GM13977 (cell line): ENCODE data around the gene CMIP.

Source experiments
- DNase-seq: peaks from one replicate; pipeline ENCODE4 v3.0.0; 2012; ENCODE audit warnings: low spot score
- CTCF ChIP-seq: IDR thresholded peaks from 2 replicates; pipeline ENCODE4 v1.5.1; 2012; ENCODE audit warnings: mild to moderate bottlenecking, control low read depth; ENCODE audit not compliant: insufficient read depth; ENCODE audit errors: extremely low read depth, missing control alignments
- in situ Hi-C: fragments of 300-500 bp; cut with MboI; formaldehyde crosslinking; loops from one replicate; pipeline ENCODE4 v1.12.0; 2022; ENCODE audit warnings: low sequenced_read_pairs, low pct_unique_long_range_greater_than_20kb, mixed read lengths, inconsistent platforms; ENCODE audit not compliant: unreplicated experiment

CMIP gene

GRCh38 chr16:81471882-81472281 is 27.3 kb downstream of the CMIP start:
- TF ChIP-seq CTCF, result no peak
- DNase-seq, result no peak
- in situ Hi-C loops, result no loop called here

- no peak for TF ChIP-seq CTCF
Measured at GRCh38 chr16:81472391-81472790, 27.8 kb downstream of the CMIP start.

GRCh38 chr16:81473066-81473488 is 28.5 kb downstream of the CMIP start:
- in situ Hi-C loops, result no loop called here
- no peak for TF ChIP-seq CTCF
- no peak for DNase-seq

More at GRCh38 chr16:81472391-81472790, 27.8 kb downstream of the CMIP start:
- in situ Hi-C loops, result no loop called here
- no peak for DNase-seq

- TF ChIP-seq CTCF, result no peak
- in situ Hi-C loops, result no loop called here
- DNase-seq, result no peak
Measured at GRCh38 chr16:81473558-81473957, 28.9 kb downstream of the CMIP start.

GRCh38 chr16:81473969-81474959 is 29.7 kb downstream of the CMIP start:
- DNase-seq, result no peak
- in situ Hi-C loops, result no loop called here
- no peak for TF ChIP-seq CTCF

- DNase-seq, result no peak
- TF ChIP-seq CTCF, result no peak
- in situ Hi-C loops, result no loop called here
Measured at GRCh38 chr16:81477697-81478693, 33.4 kb downstream of the CMIP start.
